GM21381 (cell line): ENCODE measurements around the gene AFDN.

Source experiments
- ATAC-seq: cut with Tn5 transposase; IDR thresholded peaks from one replicate; pipeline ENCODE4 v1.9.1; 2021; ENCODE audit warnings: mild to moderate bottlenecking, moderate library complexity; ENCODE audit not compliant: unreplicated experiment

The AFDN gene

DNA sequence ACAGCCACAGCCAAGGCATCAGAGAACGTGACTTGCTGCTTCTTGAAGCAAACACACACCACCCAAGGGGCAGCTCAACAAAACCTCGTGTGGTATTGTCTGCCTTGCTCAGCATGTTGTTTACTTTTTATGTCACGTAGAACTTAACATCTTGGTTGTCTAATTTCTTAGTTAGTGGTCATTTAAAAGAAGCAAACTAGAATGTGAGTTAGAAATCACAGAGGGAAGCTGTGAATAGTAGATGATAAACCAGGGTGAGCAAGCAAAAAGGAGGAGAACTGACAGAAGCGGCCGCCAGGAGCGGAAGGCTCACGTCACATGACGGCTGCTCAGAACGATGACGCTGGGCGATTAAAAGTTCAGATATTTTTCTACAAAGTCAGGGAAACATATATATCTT, 119.3 kb downstream of the AFDN start:
- ATAC-seq, result no peak

DNA sequence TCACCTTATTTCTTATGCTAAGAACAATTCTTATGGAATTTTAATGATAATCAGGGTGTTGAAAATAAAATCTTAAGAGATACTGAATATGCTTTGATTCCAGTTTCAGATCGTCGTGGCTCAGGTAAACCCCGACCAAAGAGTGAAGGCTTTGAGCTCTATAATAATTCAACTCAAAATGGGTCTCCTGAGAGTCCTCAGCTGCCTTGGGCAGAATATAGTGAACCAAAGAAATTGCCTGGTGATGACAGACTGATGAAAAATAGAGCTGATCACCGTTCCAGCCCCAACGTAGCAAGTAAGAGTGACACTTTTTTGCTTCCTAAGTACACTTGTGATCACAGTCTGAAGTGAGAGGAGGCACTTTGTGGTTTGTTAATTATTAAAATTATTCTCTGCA, 119.9 kb downstream of the AFDN start:
- ATAC-seq, result no peak

DNA sequence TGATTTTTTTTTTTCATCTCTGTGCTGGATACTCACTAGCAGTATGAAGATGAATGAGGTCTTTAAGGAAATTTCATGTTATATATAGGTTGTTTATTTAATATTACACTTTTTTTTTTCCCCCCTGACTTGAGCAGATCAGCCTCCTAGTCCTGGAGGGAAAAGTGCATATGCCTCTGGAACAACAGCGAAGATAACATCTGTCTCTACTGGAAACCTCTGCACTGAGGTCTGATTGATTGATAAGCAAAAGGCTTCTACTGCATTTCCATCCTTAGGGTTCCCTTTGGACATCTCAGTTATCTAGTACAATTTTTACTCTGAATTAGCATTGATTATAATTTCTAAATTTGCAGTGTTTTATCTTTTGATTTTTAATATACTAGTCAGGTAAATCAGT, 121.0 kb downstream of the AFDN start:
- no peak for ATAC-seq

DNA sequence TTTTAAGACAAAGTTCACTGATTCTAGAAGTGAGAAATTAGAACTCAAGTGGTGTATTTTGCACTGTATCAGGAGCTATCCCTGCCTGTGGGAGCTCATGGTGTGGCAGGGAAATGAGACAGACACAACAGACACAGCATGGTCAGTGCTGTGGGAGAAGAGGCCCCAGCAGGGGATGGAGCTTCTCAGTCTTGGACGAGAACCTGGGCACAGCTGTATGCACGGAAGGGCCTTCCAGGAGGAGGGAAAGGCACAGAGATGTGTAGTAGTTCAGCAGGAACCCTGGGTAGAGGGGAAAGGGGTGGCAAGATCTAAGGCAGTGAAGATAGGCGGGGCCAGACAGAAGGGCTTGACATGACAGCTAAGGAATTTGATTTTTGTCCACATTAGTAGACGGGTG, 122.0 kb downstream of the AFDN start:
- no peak for ATAC-seq

DNA sequence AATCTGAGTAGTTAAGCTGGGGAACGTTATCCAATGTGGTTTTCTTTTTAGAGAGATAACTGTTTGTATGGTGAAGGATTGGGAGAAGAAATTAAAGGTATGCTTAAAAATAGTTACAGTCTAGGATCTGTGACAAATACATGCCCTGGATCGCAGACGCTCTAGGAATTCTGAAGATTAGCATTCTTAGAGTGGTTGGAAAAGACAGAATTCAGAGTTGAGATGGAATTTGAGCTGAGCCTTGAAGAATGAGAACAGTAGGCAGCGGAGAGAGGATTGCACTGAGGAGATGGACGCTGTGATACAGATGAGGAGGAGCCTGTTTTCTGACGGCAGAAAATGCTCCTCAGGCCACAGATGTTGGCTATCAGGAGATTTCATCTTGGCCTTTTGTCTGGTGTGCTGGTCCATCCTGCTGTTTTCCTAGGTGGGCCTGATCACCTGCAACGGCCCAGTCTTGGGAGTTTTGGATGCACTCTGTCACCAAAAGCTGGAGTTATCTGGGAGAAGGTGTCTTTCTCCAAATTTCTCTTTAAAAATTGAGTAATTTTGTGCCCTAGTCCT, 122.5 kb downstream of the AFDN start:
- ATAC-seq, result no peak

DNA sequence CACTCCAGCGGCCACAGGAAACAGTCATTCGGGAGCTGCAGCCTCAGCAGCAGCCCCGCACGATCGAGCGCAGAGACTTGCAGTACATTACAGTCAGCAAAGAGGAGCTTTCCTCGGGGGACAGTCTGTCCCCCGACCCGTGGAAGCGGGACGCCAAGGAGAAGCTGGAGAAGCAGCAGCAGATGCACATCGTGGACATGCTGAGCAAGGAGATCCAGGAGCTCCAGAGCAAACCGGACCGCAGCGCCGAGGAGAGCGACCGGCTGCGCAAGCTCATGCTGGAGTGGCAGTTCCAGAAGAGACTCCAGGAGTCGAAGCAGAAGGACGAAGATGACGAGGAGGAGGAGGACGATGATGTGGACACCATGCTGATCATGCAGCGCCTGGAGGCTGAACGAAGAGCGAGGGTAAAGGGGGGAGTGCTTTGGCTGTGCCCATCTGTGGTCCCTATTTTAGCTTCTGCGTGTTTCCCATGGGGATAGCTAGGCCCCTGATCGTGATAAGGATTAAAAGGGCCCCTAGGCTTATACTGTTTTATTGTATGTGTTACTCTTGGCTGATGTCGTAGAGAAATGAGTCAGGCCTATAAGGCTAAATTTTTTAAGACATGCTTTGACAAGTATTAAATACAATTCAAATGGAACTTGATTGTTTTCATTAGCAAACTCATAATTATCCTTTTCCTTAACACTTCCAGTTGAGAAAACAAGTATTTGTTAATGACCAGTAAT, 125.2 kb downstream of the AFDN start:
- ATAC-seq, result no peak

DNA sequence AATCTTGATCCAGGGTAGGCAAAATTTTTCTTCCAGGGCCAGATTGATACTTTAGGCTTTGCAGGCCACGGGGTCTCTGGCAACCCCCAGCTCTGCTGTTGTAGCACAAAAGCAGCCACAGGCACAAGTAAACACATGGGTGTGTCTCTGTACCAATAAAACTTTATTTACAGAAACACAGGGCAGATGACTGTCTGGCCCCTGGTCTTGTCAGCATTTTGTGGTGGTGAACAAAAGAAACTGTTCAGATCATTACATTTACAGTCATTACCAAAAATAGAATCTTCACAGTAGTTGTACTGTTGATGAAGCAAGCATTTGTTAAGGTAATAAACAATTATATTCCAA, 125.8 kb downstream of the AFDN start:
- ATAC-seq, result no peak

DNA sequence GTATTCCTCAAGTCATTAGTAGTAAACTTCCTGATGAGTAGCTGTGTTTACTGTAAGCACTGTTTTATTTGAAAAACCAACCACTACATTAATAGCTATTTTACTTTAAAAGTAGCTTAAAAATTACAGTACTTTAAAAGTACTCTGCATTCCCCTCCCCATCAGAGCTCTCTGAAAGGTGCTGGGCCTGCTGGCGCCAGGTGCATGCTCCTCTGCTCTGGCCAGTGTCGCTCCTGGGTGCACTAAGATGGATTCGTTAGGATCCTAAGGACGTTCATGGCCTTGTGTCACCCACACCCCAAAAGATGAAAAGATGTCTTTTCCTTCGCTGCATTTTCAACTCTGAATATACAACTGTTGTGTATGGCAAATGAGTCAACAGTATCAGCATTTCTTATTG, 126.8 kb downstream of the AFDN start:
- no peak for ATAC-seq

DNA sequence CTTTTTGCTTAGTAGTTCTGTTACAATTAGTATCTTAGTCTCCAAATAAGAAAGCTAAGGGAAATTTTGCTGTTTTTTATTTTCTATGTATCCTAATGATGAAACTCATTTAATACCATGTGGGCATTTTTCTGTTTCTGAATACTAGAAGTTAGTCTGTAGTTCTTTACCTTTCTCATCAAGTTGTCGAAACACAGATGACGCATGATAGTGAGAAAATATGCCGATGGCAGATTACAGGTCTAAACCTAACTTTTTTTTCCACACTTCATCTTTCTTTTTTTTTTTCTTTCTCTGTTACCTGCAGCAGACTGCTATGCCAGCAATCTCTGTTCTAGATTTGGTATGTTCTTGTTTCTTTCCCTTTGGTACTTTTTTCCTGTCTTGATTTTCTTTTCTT, 127.4 kb downstream of the AFDN start:
- no peak for ATAC-seq

DNA sequence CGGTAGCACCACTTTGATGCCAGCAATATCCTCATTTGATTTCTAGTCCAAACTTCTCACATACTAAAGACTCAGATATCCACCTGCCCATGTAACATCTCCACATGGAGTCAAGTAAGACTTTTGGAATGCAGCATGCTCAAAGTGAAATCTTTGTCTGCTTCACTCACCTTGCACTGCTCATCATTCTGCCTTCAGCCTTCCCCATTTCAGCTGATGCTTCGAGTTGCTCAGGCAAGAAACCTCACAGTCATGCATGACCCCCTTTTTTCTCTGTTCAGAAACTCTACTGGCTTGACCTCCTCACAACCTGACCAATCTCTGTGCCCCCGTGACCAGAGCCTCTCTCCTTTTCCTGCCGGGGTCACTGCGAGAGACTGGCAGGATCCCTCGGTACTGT, 129.8 kb downstream of the AFDN start:
- ATAC-seq, result no peak

DNA sequence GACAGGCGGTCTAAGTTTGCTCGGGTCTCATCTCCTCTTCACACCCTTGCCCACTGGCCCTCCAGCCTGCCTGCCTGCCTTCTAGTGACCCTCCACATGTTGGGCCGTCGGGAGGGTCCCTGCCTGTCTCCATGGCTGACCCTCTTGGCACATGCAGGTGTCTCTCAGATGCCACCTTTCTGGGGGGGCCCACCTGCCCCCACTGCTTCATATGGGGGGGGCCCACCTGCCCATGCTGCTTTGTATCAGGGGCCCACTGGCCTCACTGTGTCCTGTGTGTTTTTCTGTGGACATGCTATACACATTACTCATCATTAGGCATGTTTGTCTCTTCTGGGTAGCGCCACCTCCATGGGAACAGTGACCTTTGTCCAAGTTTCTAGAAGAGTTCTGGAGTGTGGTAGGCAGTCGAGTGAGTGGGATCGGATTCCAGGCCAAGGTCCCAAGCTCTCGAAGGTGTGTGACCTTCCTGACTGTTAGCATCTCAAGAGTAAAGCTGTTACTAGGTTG, 130.3 kb downstream of the AFDN start:
- no peak for ATAC-seq

DNA sequence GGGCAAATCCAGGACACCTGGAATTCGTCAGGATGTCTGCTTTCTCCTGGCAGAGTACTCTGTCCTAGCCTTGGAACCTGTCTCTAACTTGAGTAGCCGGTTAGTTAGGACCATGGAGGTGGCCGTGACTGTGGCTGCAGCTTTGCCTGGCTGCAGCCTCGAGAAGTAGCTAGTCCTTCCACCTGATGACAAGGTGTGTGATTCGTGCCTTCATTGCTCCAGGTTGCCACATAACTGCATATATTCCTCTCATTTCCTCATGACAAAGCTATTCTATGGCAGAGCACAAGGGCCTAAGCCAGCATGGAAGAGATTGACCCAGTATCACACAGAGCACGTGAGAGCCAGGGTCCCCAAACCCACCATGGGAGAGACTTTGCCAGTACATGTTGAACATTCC, 130.9 kb downstream of the AFDN start:
- no peak for ATAC-seq

DNA sequence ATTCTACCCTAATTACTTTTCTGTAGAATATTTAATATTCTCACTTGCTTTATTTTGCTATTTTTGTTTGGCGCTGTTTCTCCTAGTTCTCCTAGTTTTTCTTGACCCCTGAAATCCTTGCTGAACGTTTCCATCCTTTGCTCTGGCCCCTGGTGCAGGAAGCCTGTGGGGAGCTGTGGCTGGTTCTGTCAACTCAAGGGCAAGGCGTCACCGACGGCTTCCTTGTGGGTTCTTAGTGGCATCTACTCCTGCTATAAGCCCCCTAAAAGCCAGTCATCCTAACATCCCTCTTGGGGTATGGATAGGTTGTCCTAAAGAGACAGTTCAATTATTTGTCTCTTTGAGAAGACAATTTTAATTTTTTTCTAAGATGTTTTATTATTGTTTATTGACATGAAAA, 133.9 kb downstream of the AFDN start:
- ATAC-seq, result no peak

DNA sequence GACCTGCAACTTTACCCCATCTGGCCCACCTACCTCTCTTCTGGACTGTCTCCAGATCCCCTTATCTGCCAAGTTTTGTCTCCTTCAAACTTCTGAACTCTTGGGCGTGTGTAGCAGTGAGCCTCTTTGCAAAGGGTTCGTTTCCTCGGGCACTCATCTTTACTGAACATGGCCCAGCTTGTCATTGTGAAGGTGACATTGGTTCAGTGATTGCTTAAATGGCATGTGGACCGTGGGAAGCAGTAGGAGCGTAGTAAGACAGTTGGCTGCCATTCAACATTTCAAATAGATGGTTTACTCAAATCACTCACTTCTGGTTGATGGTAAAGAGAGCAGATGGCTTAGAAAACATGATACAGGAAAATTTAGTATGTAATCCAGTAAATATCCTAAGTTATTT, 136.0 kb downstream of the AFDN start:
- ATAC-seq, result no peak

DNA sequence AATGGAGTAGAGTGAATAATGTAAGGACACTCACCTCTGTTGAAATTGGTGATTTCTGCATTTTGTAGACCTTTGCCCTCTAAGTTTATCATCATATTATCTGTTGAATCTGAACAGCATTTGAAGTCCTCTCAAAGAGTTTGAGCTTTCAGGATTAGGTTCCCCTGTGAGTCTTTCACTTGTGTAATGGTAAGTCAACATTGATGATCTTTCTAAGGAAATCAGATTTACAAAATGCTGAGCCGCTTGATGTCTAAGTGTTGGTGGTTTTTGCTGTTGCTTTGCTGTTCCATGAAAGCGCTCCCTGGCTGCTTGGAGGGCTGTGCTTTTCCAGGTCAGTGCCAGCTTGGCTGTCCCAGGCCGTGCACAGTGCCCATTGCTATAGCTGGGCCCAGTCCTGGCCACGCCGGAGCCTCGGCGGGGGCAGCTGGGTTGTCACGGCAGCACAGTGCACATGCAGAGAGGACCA, 136.9 kb downstream of the AFDN start:
- no peak for ATAC-seq

DNA sequence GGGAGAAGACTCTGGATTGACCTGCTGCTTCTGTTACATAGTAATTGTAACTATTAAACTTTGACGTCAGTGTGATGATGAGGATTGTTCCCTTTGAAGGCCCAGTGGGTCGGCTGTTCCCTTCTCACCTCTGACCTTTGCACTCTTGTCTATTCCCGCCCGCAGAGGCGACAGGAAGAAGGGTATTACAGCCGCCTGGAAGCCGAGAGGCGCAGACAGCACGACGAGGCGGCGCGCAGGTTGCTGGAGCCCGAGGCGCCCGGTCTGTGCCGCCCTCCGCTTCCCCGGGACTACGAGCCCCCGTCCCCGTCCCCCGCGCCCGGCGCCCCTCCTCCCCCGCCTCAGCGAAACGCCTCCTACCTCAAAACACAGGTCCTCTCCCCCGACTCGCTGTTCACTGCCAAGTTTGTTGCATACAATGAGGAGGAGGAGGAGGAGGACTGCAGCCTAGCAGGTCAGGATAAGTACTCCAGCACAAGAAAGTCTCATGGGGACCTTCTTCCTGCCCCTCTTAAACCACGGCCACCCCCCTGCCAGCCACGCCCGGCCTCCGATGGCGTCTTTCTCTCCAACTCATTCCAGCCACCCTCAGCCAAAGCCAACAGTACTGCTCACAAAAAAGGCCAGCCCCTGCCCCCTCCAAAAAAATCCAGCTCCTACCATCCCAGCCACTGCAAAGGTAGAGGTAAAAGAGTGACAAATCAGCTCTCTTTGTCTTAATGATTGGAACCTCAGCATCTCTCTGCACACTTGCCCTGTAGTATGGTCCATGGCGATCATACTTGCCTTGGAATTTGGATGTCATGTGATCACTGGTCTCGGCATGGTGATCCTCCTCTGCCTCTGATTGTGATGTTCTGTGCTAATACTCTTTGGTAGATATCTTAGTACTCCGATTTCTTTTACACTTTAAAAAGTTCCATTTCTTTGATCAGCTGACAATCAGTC, 139.2 kb downstream of the AFDN start:
- ATAC-seq, result no peak

DNA sequence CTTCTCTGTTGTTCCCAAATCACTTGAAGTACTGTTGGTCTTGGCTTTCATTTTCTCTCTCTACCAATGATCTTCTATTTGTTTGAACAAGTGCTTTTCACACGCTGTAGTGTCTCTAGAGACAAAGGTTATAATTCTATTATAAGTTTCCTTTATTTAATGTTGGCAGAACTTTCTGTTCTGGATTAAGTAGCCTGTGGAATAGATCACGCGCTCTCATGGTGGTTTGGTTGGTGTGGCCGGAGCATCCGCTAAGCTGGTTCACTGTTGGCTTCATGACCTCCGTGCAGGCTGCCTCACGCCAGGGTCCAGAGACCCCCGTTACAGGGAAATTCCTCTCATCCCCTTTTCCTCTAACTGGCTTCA, 139.8 kb downstream of the AFDN start:
- no peak for ATAC-seq

DNA sequence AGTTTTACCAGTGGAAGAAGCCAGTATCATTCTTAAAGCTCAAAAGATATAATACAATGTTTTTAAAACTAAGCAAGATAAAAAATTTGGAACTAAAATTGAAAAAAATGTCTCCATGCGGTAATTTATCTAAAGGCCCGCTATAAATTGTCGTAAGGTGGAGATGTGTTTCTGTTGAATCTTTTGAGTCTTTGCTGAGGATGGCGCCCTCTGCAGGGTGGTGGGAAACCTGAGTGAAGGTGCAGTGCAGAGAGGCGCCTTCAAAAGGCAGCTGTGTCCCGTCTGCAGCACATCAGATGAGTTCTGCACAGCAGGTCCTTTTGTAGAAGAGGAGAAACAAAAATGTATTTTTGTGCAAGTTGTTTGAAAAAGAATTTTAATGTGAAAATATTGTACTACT, 141.4 kb downstream of the AFDN start:
- no peak for ATAC-seq

DNA sequence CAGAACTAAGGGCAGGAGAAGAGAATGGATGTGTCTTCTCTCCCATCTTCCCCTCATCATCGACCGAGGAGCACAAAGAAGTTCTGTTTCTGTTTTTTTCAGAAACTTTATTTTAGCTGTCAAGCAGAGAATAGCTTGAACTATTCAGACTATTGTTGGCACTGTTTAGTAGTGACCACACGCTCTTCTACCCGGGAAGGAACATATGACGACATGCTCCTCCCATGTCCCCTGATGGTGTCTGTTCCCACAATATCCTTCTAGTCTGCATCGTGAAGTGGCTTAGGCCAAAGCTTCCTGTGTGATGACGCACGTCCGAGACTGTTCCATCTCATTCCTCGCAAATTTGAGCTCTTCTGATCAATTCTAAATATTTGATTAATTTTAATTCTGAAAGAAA, 143.5 kb downstream of the AFDN start:
- no peak for ATAC-seq

DNA sequence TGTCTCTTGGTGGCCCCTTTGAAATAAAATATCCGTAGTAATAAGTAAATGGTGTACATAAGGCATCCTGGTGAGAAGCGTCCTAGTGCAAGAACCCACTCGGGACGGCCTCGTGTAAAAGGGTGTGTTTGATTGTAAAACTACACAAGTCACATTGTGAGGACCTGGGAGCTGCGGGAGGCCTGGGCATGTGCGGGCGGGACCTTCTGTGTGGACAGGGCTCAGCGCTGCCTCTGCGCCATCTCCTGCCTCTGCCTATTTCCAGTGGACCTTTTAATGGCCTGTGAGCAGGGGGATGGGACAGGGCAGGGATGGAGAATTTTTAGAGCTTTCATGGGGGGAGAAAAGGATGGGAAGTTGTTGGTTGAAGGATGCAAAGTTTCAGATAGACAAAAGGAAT, 145.5 kb downstream of the AFDN start:
- no peak for ATAC-seq

DNA sequence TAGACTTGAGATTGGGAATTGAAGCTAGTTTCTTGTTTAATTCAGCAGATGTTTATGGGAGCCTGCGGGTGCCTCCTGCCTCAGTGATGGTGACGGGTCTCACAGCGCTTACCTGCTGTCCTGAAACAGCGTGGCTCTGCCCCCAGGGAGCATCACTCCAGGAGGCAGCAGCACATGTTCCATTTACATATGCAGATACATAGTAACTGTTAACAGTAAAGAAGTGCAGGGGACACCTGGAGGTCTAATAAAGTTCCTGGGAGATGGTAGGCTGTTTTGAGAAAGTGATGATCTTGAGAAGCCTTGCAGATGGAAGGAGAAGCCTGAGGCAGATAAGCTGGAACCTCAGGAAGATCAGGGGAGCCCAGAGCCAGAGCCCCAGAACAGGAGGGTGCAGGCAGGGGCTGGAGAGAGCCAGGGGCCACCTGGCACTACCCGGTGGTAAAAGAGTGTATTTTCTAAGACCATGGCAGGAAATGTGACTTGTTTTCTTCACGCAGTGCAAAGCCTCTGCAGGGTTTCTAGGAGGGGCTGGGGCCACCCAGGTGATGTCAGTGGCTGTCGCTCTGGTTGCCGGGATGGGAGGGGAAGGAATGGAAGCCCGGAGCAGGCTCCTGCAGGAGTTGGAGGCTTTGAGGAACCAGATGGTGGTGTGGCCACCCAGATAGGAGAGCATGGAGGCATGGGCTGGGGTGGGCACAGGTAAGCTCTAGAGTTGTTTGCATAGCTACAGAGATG, 146.6 kb downstream of the AFDN start:
- ATAC-seq, result no peak
